H1 (cell line): ENCODE measurements around the gene KRTAP10-8. TPM values are rescaled to one million over a fixed set of nuclear protein-coding genes. Genes with fewer than 3 reads are reported as not detected.

ENCODE experiments used
- BCL11A ChIP-seq, 2 experiments: IDR thresholded peaks; one replicate each; pipeline ENCODE4 v1.6.1; 2011; ENCODE audit warnings: low read depth in 2 of 2, low read length in 2 of 2, mild to moderate bottlenecking in 2 of 2
- CHD2 ChIP-seq: IDR thresholded peaks from 2 replicates; pipeline ENCODE4 v1.6.1; 2012; ENCODE audit warnings: low read length, improper control_type of control experiment
- CREB1 ChIP-seq: IDR thresholded peaks from 2 replicates; pipeline ENCODE4 v1.6.1; 2012; ENCODE audit warnings: inconsistent platforms
- KDM1A ChIP-seq: fragments of 200-600, 300-600 bp; sonication (generic); IDR thresholded peaks from 2 replicates; pipeline ENCODE4 v1.7.1; 2016; ENCODE audit warnings: mild to moderate bottlenecking, low read length, borderline replicate concordance
- YY1 ChIP-seq: IDR thresholded peaks from 2 replicates; pipeline ENCODE4 v1.6.1; 2011; ENCODE audit warnings: low read depth, mild to moderate bottlenecking, low read length
- polyA plus RNA-seq, 7 experiments: library from polyadenylated mRNA; depleted of rRNA in 3 of 7; stranded (reverse) in 5 of 7; unstranded in 2 of 7; fragments of >200 nt in 5 of 7; fragments of 200-250 nt in 2 of 7; gene quantifications; 1 replicate in 5 of 7; 2 replicates in 1 of 7; 4 replicates in 1 of 7; pipeline versions ENCODE4 v1.2.1 to v1.2.3, GENCODE V29; 2011 to 2013; ENCODE audit warnings: missing spikeins in 2 of 7, mixed read lengths in 2 of 7
- total RNA-seq: library from RNA; stranded (reverse); fragmentation: NEBNext Ultra II Directional; extraction: Animal tissue kit (Norgen Biotek cat#: 25700); gene quantifications from 2 replicates; pipeline ENCODE4 v1.2.1, GENCODE V29; 2021
- TF ChIP-seq, protein P1 (sequence below): IDR thresholded peaks from 2 replicates; pipeline ENCODE4 v1.6.1; 2012; ENCODE audit warnings: inconsistent platforms

KRTAP10-8 gene
- total and polyA plus RNA-seq, 2 of the 8 experiments (the other 6 are each of a cell fraction or from before 2014, with no cell fraction given): not detected

DNA sequence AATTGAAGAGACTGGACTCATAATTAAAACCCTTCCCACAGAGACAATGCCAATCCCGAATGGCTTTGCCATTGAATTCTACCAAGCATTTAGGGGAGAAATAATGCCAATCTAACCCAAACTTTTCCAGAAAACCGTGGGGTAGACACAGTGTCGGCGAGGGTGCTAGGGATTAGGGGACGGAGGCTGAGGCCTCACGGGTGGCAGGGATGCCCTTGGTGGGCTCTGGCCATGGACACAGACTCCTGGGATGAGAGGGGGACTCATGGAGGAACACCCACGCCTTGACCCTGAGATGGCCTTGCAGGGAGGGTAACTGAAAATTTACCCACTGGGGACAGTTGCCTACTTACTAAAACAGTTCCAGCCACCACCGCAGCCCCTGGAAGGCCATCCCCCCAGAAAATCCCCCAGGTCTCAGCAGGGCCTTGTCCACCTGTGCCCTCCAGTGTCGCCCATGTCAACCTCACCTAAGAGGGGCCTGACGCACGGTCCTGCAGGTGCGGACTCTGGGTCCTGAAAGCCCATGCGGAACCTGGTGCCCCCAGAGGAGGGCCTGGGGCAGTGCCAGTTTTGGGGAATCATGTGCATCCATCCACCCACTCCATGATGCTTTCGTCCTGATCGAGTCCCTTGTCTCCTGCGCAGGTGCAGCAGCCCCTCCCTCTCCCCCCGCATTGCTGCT, 33.4 kb upstream of the KRTAP10-8 start (continued):
- TF ChIP-seq, protein P1, sequence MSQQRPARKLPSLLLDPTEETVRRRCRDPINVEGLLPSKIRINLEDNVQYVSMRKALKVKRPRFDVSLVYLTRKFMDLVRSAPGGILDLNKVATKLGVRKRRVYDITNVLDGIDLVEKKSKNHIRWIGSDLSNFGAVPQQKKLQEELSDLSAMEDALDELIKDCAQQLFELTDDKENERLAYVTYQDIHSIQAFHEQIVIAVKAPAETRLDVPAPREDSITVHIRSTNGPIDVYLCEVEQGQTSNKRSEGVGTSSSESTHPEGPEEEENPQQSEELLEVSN: no peak
- TF ChIP-seq CREB1 (no peak), KDM1A (no peak), YY1 (no peak), CHD2 (no peak), BCL11A (IDR thresholded peaks at IDR 0.05; ENCODE audit: low read depth in 2 of 2, low read length in 2 of 2) (no peak)
